Measurements from ENCODE around the gene AHSG.

DNA sequence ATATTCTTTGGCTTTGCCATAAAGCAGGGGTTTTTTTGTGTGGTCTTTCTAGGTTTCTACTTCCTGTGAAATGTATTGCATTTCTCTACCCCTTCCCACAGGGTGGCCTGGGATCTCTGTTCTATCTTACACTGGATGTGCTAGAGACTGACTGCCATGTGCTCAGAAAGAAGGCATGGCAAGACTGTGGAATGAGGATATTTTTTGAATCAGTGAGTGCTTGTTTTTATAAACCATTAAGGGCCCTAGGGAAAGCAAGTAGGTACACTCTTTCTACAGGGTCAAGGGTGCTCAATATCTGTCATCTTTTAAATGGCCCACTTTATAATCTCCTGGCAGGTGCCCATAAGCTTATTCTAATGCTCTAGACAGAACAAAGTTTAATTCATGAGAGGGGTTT, 28.1 kb downstream of the AHSG start:
- TF ChIP-seq ELF4 (IDR thresholded peaks at IDR 0.05) (no peak), ZNF384 (IDR thresholded peaks at IDR 0.05) (no peak), NFRKB (IDR thresholded peaks at IDR 0.05) (no peak)

All from HEK293T (cell line).